Mesodermal cell (in vitro differentiated cells): ENCODE results near the gene KCNQ1OT1.

Experiments used
- H3K27ac ChIP-seq: 2 replicates; pipeline ENCODE4 v1.7.0; 2013; ENCODE audit warnings: mild to moderate bottlenecking, low read depth, low read length, moderate library complexity; ENCODE audit not compliant: severe bottlenecking
- H3K36me3 ChIP-seq: 2 replicates; pipeline ENCODE4 v1.7.1; 2013; ENCODE audit warnings: mild to moderate bottlenecking, low read length, moderate library complexity; ENCODE audit not compliant: control insufficient read depth, insufficient read depth
- H3K4me1 ChIP-seq: one replicate; pipeline ENCODE4 v1.7.1; 2013; ENCODE audit warnings: mild to moderate bottlenecking, low read length; ENCODE audit not compliant: insufficient read depth, control insufficient read depth, poor library complexity, severe bottlenecking
- H3K4me3 ChIP-seq: 2 replicates; pipeline ENCODE4 v1.7.0; 2013; ENCODE audit warnings: low read length, control low read depth, mild to moderate bottlenecking; ENCODE audit not compliant: insufficient read depth, poor library complexity, severe bottlenecking; ENCODE audit errors: extremely low read depth
- H3K9me3 ChIP-seq: 2 replicates; pipeline ENCODE4 v1.7.1; 2013; ENCODE audit warnings: mild to moderate bottlenecking, low read length, moderate library complexity; ENCODE audit not compliant: control insufficient read depth
- WGBS, 2 experiments: methylation state at CpG; one replicate each; pipeline ENCODE4 v1.1.5; 2013; ENCODE audit warnings: missing lambda C conversion rate in 2 of 2; ENCODE audit not compliant: insufficient coverage in 2 of 2; 5-methylcytosine and 5-hydroxymethylcytosine counted together

Gene KCNQ1OT1

GRCh38 chr11:2742611-2743426, 43.0 kb upstream of the KCNQ1OT1 start:
- Histone ChIP-seq H3K36me3 (no peaks in the 10 kb centered on the region), H3K4me1 (peaks cover 12% of the 10 kb centered on the region), H3K27ac (no peak overlapping the region), H3K4me3 (no peak overlapping the region), H3K9me3 (no peaks in the 10 kb centered on the region)
- WGBS, 2 experiments = 93 to 94% methylated on average over 12 to 15 of the region's 20 CpGs

GRCh38 chr11:2742201-2742600, 42.4 kb upstream of the KCNQ1OT1 start:
- no peaks in the 10 kb centered on the region for H3K9me3 ChIP-seq
- WGBS, 2 experiments = 93% methylated on average over 5 of the region's 5 CpGs
- H3K4me3 ChIP-seq = no peak overlapping the region
- H3K4me1 ChIP-seq = peaks cover 12% of the 10 kb centered on the region
- no peak overlapping the region for H3K27ac ChIP-seq
- no peaks in the 10 kb centered on the region for H3K36me3 ChIP-seq

GRCh38 chr11:2741377-2742131, 41.8 kb upstream of the KCNQ1OT1 start:
- no peak overlapping the region for H3K4me3 ChIP-seq
- peaks cover 12% of the 10 kb centered on the region for H3K4me1 ChIP-seq
- H3K9me3 ChIP-seq = no peaks in the 10 kb centered on the region
- 80 to 89% methylated on average over 12 to 14 of the region's 18 CpGs for WGBS, 2 experiments
- H3K36me3 ChIP-seq = no peaks in the 10 kb centered on the region
- H3K27ac ChIP-seq = peak overlapping the region; percentile 57

- H3K36me3 ChIP-seq = no peaks in the 10 kb centered on the region
- peaks cover 12% of the 10 kb centered on the region for H3K4me1 ChIP-seq
- WGBS, 2 experiments = 90 to 95% methylated on average over 6 to 7 of the region's 7 CpGs
- no peak overlapping the region for H3K4me3 ChIP-seq
- no peaks in the 10 kb centered on the region for H3K9me3 ChIP-seq
- peak overlapping the region; percentile 57 for H3K27ac ChIP-seq
Measured at GRCh38 chr11:2741006-2741376, 41.2 kb upstream of the KCNQ1OT1 start.

- WGBS, 2 experiments = 92 to 94% methylated on average over 15 to 16 of the region's 17 CpGs
- no peaks in the 10 kb centered on the region for H3K9me3 ChIP-seq
- H3K4me3 ChIP-seq = no peak overlapping the region
Measured at GRCh38 chr11:2740275-2740940, 40.6 kb upstream of the KCNQ1OT1 start.

GRCh38 chr11:2739531-2740274, 39.9 kb upstream of the KCNQ1OT1 start:
- peaks cover 13% of the 10 kb centered on the region for H3K4me1 ChIP-seq
- H3K9me3 ChIP-seq = no peaks in the 10 kb centered on the region
- no peak overlapping the region for H3K4me3 ChIP-seq
- no peaks in the 10 kb centered on the region for H3K36me3 ChIP-seq
- 97 to 99% methylated on average over 13 to 16 of the region's 18 CpGs for WGBS, 2 experiments
- H3K27ac ChIP-seq = no peak overlapping the region

More at GRCh38 chr11:2740275-2740940, 40.6 kb upstream of the KCNQ1OT1 start:
- H3K4me1 ChIP-seq = peaks cover 12% of the 10 kb centered on the region
- H3K27ac ChIP-seq = no peak overlapping the region
- no peaks in the 10 kb centered on the region for H3K36me3 ChIP-seq

GRCh38 chr11:2738551-2739431, 39.0 kb upstream of the KCNQ1OT1 start:
- H3K9me3 ChIP-seq = no peaks in the 10 kb centered on the region
- H3K36me3 ChIP-seq = no peaks in the 10 kb centered on the region
- no peak overlapping the region for H3K4me3 ChIP-seq
- no peak overlapping the region for H3K27ac ChIP-seq
- WGBS, 2 experiments = 93 to 95% methylated on average over 12 to 13 of the region's 14 CpGs
- peaks cover 22% of the 10 kb centered on the region for H3K4me1 ChIP-seq

GRCh38 chr11:2737866-2738265, 38.1 kb upstream of the KCNQ1OT1 start:
- WGBS, 2 experiments = 74% methylated on average over 4 of the region's 5 CpGs; no CpG with 5 or more reads in 1 of the 2 experiments
- H3K4me1 ChIP-seq = peaks cover 25% of the 10 kb centered on the region
- no peaks in the 10 kb centered on the region for H3K9me3 ChIP-seq
- H3K27ac ChIP-seq = no peak overlapping the region
- no peaks in the 10 kb centered on the region for H3K36me3 ChIP-seq
- H3K4me3 ChIP-seq = no peak overlapping the region

- Histone ChIP-seq H3K27ac (no peak overlapping the region), H3K36me3 (no peaks in the 10 kb centered on the region), H3K4me1 (peaks cover 25% of the 10 kb centered on the region), H3K9me3 (no peaks in the 10 kb centered on the region), H3K4me3 (no peak overlapping the region)
- WGBS, 2 experiments = 96% methylated on average over 4 of the region's 7 CpGs
Measured at GRCh38 chr11:2737226-2737590, 37.4 kb upstream of the KCNQ1OT1 start.
